HL-60 (cell line): Measurements from ENCODE around the gene NR4A2.

Experiments used
- CTCF ChIP-seq: IDR thresholded peaks from one replicate; pipeline ENCODE4 v1.5.1; 2011; ENCODE audit warnings: low read length, control low read depth, inconsistent platforms; ENCODE audit not compliant: insufficient read depth
- POLR2AphosphoS5 ChIP-seq: IDR thresholded peaks from 2 replicates; pipeline ENCODE4 v1.6.1; 2012; ENCODE audit warnings: low read depth

GRCh38 chr2:156332284-156332533 is 312 bp downstream of the NR4A2 start:
- TF ChIP-seq CTCF: no peak
- no peak; the same call in 1 of the 2 replicates for TF ChIP-seq POLR2AphosphoS5
